NCI-H2107 treated with DMSO at 0.1 percent for 48 hours (cell line): Measurements from ENCODE around the gene EEF2.
A peak's percentile ranks its signal among the peaks of the same experiment; 100 is the strongest.

ENCODE experiments used
- DNase-seq: peaks from one replicate; lab custom pipeline; 2025; ENCODE audit not compliant: unreplicated experiment; lab: John Stamatoyannopoulos, UW

The EEF2 gene

GRCh38 chr19:3984908-3985642 is at the start of gene EEF2:
Gene EEF2 (minus strand): TSS chr19:3985463. CDS start chr19:3985380, 83 bp downstream.
- peak; percentile 75 for DNase-seq

- DNase-seq: no peak
These were observed 49.1 kb upstream of the EEF2 start for GRCh38 chr19:4034048-4035017.

GRCh38 chr19:4033028-4033956 is 48.0 kb upstream of the EEF2 start:
- no peak for DNase-seq

GRCh38 chr19:4032436-4032835 is 47.2 kb upstream of the EEF2 start:
- DNase-seq: no peak

GRCh38 chr19:4031420-4031819 is 46.2 kb upstream of the EEF2 start:
- no peak for DNase-seq

GRCh38 chr19:4030981-4031380 is 45.7 kb upstream of the EEF2 start:
- no peak for DNase-seq

- DNase-seq: no peak
These were observed 45.3 kb upstream of the EEF2 start for GRCh38 chr19:4030552-4030951.

- DNase-seq: no peak
These were observed 44.0 kb upstream of the EEF2 start for GRCh38 chr19:4029247-4029614.

GRCh38 chr19:4028334-4029246 is 43.3 kb upstream of the EEF2 start:
- DNase-seq: no peak

- no peak for DNase-seq
These were observed 41.9 kb upstream of the EEF2 start for GRCh38 chr19:4027146-4027545.

GRCh38 chr19:4025317-4025716 is 40.1 kb upstream of the EEF2 start:
- no peak for DNase-seq

- DNase-seq: no peak
These were observed 38.5 kb upstream of the EEF2 start for GRCh38 chr19:4023600-4024398.

- no peak for DNase-seq
These were observed 34.3 kb upstream of the EEF2 start for GRCh38 chr19:4019578-4019977.

GRCh38 chr19:4018775-4019504 is 33.7 kb upstream of the EEF2 start:
- no peak for DNase-seq

- DNase-seq: no peak
These were observed 32.9 kb upstream of the EEF2 start for GRCh38 chr19:4018140-4018613.

- no peak for DNase-seq
These were observed 31.8 kb upstream of the EEF2 start for GRCh38 chr19:4016903-4017638.

- DNase-seq: no peak
These were observed 31.2 kb upstream of the EEF2 start for GRCh38 chr19:4016486-4016885.
